Astrocyte (in vitro differentiated cells and primary cell): ENCODE data around the gene PKD1L1. TPM values are rescaled to one million over a fixed set of nuclear protein-coding genes. Genes with fewer than 3 reads are reported as not detected.

Source experiments
- DNase-seq: peaks from one replicate; pipeline ENCODE4 v3.0.0-alpha.2; 2010; ENCODE audit warnings: low read depth
- FAIRE-seq: peaks from 2 replicates; lab custom pipeline; 2011; peaks lifted over from hg19 to GRCh38; lab: Jason Lieb, UNC
- H2AFZ ChIP-seq: 2 replicates; pipeline ENCODE4 v1.6.0; 2012; ENCODE audit warnings: low read depth, low read length, inconsistent platforms
- H3K27ac ChIP-seq: 2 replicates; pipeline ENCODE4 v1.5.1; 2011; ENCODE audit warnings: low read depth, low read length, inconsistent platforms
- H3K27me3 ChIP-seq: 2 replicates; pipeline ENCODE4 v1.6.0; 2011; ENCODE audit warnings: low read length, inconsistent platforms; ENCODE audit not compliant: insufficient read depth
- H3K36me3 ChIP-seq: 2 replicates; pipeline ENCODE4 v1.5.1; 2011; ENCODE audit warnings: low read length, inconsistent platforms; ENCODE audit not compliant: insufficient read depth
- H3K4me1 ChIP-seq: 2 replicates; pipeline ENCODE4 v1.5.1; 2011; ENCODE audit warnings: low read length, inconsistent platforms; ENCODE audit not compliant: insufficient read depth
- H3K4me2 ChIP-seq: 2 replicates; pipeline ENCODE4 v1.6.0; 2012; ENCODE audit warnings: low read length, inconsistent platforms
- H3K4me3 ChIP-seq: 2 replicates; pipeline ENCODE4 v1.5.1; 2011; ENCODE audit warnings: low read depth, mild to moderate bottlenecking, low read length, inconsistent platforms; ENCODE audit not compliant: insufficient read depth
- H3K79me2 ChIP-seq: 2 replicates; pipeline ENCODE4 v1.6.0; 2012; ENCODE audit warnings: mild to moderate bottlenecking, low read length, inconsistent platforms; ENCODE audit not compliant: insufficient read depth
- H3K9ac ChIP-seq: 2 replicates; pipeline ENCODE4 v1.6.0; 2012; ENCODE audit warnings: mild to moderate bottlenecking, low read length, inconsistent platforms
- H3K9me3 ChIP-seq: 2 replicates; pipeline ENCODE4 v1.5.1; 2012; ENCODE audit warnings: low read depth, mild to moderate bottlenecking, low read length, inconsistent platforms; ENCODE audit not compliant: insufficient read depth
- H4K20me1 ChIP-seq: 2 replicates; pipeline ENCODE4 v1.6.0; 2012; ENCODE audit warnings: low read length, inconsistent platforms; ENCODE audit not compliant: insufficient read depth
- H3K27ac Mint-ChIP-seq: one replicate; pipeline ENCODE4 v1.8.0; 2021; ENCODE audit warnings: mild to moderate bottlenecking, mixed read lengths; ENCODE audit not compliant: unreplicated experiment
- H3K27me3 Mint-ChIP-seq: one replicate; pipeline ENCODE4 v1.8.0; 2021; ENCODE audit warnings: low read depth, mixed read lengths; ENCODE audit not compliant: unreplicated experiment
- H3K36me3 Mint-ChIP-seq: one replicate; pipeline ENCODE4 v1.8.0; 2021; ENCODE audit warnings: low read depth, mixed read lengths; ENCODE audit not compliant: unreplicated experiment
- H3K4me1 Mint-ChIP-seq: one replicate; pipeline ENCODE4 v1.8.0; 2021; ENCODE audit warnings: low read depth, mixed read lengths; ENCODE audit not compliant: unreplicated experiment
- H3K4me3 Mint-ChIP-seq: one replicate; pipeline ENCODE4 v1.8.0; 2021; ENCODE audit warnings: mild to moderate bottlenecking, moderate library complexity, mixed read lengths; ENCODE audit not compliant: unreplicated experiment
- H3K9me3 Mint-ChIP-seq: one replicate; pipeline ENCODE4 v1.8.0; 2021; ENCODE audit warnings: mild to moderate bottlenecking, mixed read lengths; ENCODE audit not compliant: unreplicated experiment
- EZH2 ChIP-seq: IDR thresholded peaks from 2 replicates; pipeline ENCODE4 v1.6.1; 2012; ENCODE audit warnings: mild to moderate bottlenecking, low read length, inconsistent platforms; ENCODE audit not compliant: insufficient read depth
- total RNA-seq: library from RNA; stranded (reverse); gene quantifications from 2 replicates; pipeline ENCODE4 v1.2.1, GENCODE V29; 2021
- TF ChIP-seq, protein P1 (sequence below): IDR thresholded peaks from 2 replicates; pipeline ENCODE4 v1.5.1; 2011; ENCODE audit warnings: low read depth, mild to moderate bottlenecking, inconsistent platforms, low read length, moderate library complexity; ENCODE audit not compliant: insufficient read depth

Gene PKD1L1
- total RNA-seq, 1 donor from 2014 or later: 0.39 TPM

DNA sequence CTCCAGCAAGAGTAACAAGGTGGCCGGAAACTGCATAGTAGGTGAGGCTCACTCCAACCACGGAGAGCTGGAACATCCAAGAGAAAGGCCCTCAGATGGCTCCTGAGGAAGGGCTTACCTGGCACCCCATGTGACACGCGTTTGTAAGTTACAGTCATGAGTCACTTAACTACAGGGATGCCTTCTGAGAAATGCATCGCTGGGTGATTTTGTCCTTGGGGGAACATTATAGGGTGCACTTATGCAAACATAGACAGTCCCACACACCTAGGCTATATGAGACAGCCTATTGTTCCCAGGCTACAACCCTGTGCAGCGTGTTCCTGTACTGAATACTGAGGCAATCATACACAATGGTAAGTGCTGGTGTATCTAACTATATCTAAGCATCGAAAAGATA, 139.9 kb downstream of the PKD1L1 start:
- peaks cover 4% of the 10 kb centered on the region for H3K4me1 ChIP-seq
- DNase-seq (no peak), FAIRE-seq (no peak)
- no peak overlapping the region for H3K4me3 Mint-ChIP-seq
- H3K36me3 Mint-ChIP-seq: peaks cover 5% of the 10 kb centered on the region
- H3K9me3 Mint-ChIP-seq: no peaks in the 10 kb centered on the region
- no peak overlapping the region for H2AFZ ChIP-seq
- H3K27me3 ChIP-seq: no peaks in the 10 kb centered on the region
- H3K27ac ChIP-seq: no peak overlapping the region
- no peaks in the 10 kb centered on the region for H3K36me3 ChIP-seq
- no peak overlapping the region for H3K27ac Mint-ChIP-seq
- H3K79me2 ChIP-seq: no peaks in the 10 kb centered on the region
- no peak overlapping the region for H3K4me2 ChIP-seq
- no peak overlapping the region for H3K9ac ChIP-seq
- H3K9me3 ChIP-seq: no peaks in the 10 kb centered on the region
- no peaks in the 10 kb centered on the region for H3K27me3 Mint-ChIP-seq
- TF ChIP-seq, protein P1, sequence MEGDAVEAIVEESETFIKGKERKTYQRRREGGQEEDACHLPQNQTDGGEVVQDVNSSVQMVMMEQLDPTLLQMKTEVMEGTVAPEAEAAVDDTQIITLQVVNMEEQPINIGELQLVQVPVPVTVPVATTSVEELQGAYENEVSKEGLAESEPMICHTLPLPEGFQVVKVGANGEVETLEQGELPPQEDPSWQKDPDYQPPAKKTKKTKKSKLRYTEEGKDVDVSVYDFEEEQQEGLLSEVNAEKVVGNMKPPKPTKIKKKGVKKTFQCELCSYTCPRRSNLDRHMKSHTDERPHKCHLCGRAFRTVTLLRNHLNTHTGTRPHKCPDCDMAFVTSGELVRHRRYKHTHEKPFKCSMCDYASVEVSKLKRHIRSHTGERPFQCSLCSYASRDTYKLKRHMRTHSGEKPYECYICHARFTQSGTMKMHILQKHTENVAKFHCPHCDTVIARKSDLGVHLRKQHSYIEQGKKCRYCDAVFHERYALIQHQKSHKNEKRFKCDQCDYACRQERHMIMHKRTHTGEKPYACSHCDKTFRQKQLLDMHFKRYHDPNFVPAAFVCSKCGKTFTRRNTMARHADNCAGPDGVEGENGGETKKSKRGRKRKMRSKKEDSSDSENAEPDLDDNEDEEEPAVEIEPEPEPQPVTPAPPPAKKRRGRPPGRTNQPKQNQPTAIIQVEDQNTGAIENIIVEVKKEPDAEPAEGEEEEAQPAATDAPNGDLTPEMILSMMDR: no peak
- TF ChIP-seq EZH2: no peak
- no peaks in the 10 kb centered on the region for H4K20me1 ChIP-seq
- H3K4me1 Mint-ChIP-seq: peaks cover 13% of the 10 kb centered on the region
- no peak overlapping the region for H3K4me3 ChIP-seq

- no peaks in the 10 kb centered on the region for H3K9me3 ChIP-seq
- no peaks in the 10 kb centered on the region for H3K9me3 Mint-ChIP-seq
- TF ChIP-seq, protein P1: no peak
- TF ChIP-seq EZH2: no peak
- H3K9ac ChIP-seq: no peak overlapping the region
- H3K4me2 ChIP-seq: no peak overlapping the region
- H2AFZ ChIP-seq: no peak overlapping the region
- no peaks in the 10 kb centered on the region for H3K36me3 ChIP-seq
- H3K4me3 Mint-ChIP-seq: no peak overlapping the region
- no peak for FAIRE-seq
- peaks cover 13% of the 10 kb centered on the region for H3K4me1 Mint-ChIP-seq
- H3K27me3 Mint-ChIP-seq: no peaks in the 10 kb centered on the region
- no peak overlapping the region for H3K27ac Mint-ChIP-seq
- H3K4me1 ChIP-seq: peaks cover 4% of the 10 kb centered on the region
- H3K27ac ChIP-seq: no peak overlapping the region
- no peaks in the 10 kb centered on the region for H4K20me1 ChIP-seq
- no peak overlapping the region for H3K4me3 ChIP-seq
- DNase-seq: no peak
- H3K27me3 ChIP-seq: no peaks in the 10 kb centered on the region
- H3K36me3 Mint-ChIP-seq: peaks cover 5% of the 10 kb centered on the region
- H3K79me2 ChIP-seq: no peaks in the 10 kb centered on the region
These were observed 140.5 kb downstream of the PKD1L1 start for GRCh38 chr7:47807756-47808155.

DNA sequence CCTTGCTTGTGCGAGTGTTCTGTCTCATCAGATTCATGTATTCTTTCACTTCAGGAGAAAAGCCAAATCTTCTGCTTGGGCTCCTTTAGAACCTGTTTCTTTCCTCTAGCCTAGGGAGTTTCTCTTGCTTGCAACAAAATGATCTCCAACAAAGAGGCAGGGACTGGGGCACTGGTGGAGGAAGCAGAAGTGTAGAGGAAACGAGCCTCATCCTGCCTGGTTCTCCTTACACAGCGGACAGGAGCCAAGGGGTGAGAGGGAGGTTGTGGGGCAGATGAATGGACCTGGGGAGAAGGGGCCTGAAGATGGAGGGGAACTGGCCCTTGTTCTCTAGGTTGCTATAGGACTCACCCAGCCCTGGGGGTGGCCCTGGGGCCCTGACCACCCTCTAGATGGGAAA, 141.1 kb downstream of the PKD1L1 start:
- no peak overlapping the region for H3K4me2 ChIP-seq
- H4K20me1 ChIP-seq: no peaks in the 10 kb centered on the region
- FAIRE-seq (no peak), DNase-seq (no peak)
- no peaks in the 10 kb centered on the region for H3K9me3 ChIP-seq
- no peak overlapping the region for H3K27ac ChIP-seq
- H3K4me1 Mint-ChIP-seq: peaks cover 13% of the 10 kb centered on the region
- no peak overlapping the region for H2AFZ ChIP-seq
- TF ChIP-seq, protein P1: no peak
- TF ChIP-seq EZH2: no peak
- H3K36me3 ChIP-seq: no peaks in the 10 kb centered on the region
- H3K4me3 ChIP-seq: no peak overlapping the region
- H3K36me3 Mint-ChIP-seq: peaks cover 5% of the 10 kb centered on the region
- H3K4me1 ChIP-seq: peaks cover 4% of the 10 kb centered on the region
- no peaks in the 10 kb centered on the region for H3K79me2 ChIP-seq
- no peaks in the 10 kb centered on the region for H3K27me3 Mint-ChIP-seq
- no peaks in the 10 kb centered on the region for H3K9me3 Mint-ChIP-seq
- no peak overlapping the region for H3K27ac Mint-ChIP-seq
- no peak overlapping the region for H3K4me3 Mint-ChIP-seq
- no peak overlapping the region for H3K9ac ChIP-seq
- no peaks in the 10 kb centered on the region for H3K27me3 ChIP-seq
